Activated naive CD4-positive, alpha-beta T cell treated with anti-CD3 and anti-CD28 coated beads, Interleukin-2, amount 10 ng/mL, durations not matched to agents 7 days and 5 days (primary cell): ENCODE data around the gene ARHGAP4.

Experiments used
- CTCF ChIA-PET: fragments of 350-600 bp; sonication (Branson Sonifier 250); formaldehyde crosslinking; loops from one replicate; lab custom pipeline; 2021; ENCODE audit warnings: antibody characterized with exemption; lab: Charles Lee
- DNase-seq: peaks from one replicate; pipeline ENCODE4 v3.0.0-alpha.2; 2020
- H3K27ac Mint-ChIP-seq: one replicate; pipeline ENCODE4 v1.8.0; 2021; ENCODE audit warnings: mild to moderate bottlenecking, moderate library complexity, mixed read lengths
- H3K27me3 Mint-ChIP-seq: one replicate; pipeline ENCODE4 v1.8.0; 2021; ENCODE audit warnings: mild to moderate bottlenecking, mixed read lengths
- H3K36me3 Mint-ChIP-seq: one replicate; pipeline ENCODE4 v1.8.0; 2021; ENCODE audit warnings: mixed read lengths
- H3K4me1 Mint-ChIP-seq: one replicate; pipeline ENCODE4 v1.8.0; 2021; ENCODE audit warnings: mixed read lengths
- H3K4me3 Mint-ChIP-seq: one replicate; pipeline ENCODE4 v1.8.0; 2021; ENCODE audit warnings: mild to moderate bottlenecking, moderate library complexity, mixed read lengths
- H3K9me3 Mint-ChIP-seq: one replicate; pipeline ENCODE4 v1.8.0; 2021; ENCODE audit warnings: mixed read lengths

ARHGAP4 gene

DNA sequence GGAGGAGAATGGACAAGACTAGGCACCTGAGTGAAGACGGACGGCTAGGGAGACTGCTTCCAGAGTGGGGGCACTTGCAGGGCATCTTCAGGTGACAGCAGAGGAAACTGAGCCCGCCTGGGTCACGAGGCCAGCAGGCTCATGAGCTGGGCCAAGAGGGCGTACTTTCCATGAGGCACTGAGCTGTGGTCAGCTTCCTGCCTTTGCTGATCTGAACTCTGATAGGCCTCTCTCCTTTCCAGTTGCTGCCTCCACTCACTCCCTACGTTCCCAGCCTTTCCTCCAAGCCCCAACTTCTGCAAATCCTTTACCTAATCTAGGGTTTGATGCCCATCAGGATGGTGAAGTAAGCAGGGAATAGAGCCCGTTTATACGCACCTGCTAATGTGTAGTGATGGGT lies 38.7 kb downstream of the ARHGAP4 start:
- Mint-ChIP-seq H3K27me3 (peaks cover 89% of the 10 kb centered on the region), H3K9me3 (no peaks in the 10 kb centered on the region), H3K4me1 (peaks cover 8% of the 10 kb centered on the region), H3K36me3 (no peaks in the 10 kb centered on the region), H3K27ac (no peak overlapping the region), H3K4me3 (no peak overlapping the region)
- CTCF ChIA-PET = no interaction called here
- DNase-seq = no peak

DNA sequence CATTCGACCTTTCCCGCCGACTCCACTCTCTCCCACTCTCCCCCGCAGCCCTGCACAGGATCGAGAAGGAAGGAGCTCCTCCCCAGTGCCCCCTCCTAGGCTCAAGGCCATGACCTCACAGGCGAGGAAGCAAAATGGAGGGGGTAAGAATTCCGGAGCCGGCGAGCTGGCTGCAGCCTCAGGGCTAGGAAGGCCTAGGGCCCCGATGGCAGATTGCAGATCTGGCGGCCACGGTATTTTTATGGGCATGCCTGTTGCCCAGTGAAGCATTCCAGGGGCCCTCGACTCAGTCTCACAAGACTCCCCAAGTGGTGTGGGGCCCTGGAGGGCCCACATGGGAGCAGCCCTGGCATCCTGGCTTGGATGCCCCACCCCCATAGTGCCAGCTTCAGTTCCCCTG lies 39.1 kb downstream of the ARHGAP4 start:
- DNase-seq = no peak
- no peak overlapping the region for H3K4me3 Mint-ChIP-seq
- CTCF ChIA-PET = no interaction called here
- H3K27ac Mint-ChIP-seq = no peak overlapping the region
- H3K27me3 Mint-ChIP-seq = peaks cover 89% of the 10 kb centered on the region
- H3K36me3 Mint-ChIP-seq = no peaks in the 10 kb centered on the region
- no peaks in the 10 kb centered on the region for H3K9me3 Mint-ChIP-seq
- peaks cover 8% of the 10 kb centered on the region for H3K4me1 Mint-ChIP-seq

DNA sequence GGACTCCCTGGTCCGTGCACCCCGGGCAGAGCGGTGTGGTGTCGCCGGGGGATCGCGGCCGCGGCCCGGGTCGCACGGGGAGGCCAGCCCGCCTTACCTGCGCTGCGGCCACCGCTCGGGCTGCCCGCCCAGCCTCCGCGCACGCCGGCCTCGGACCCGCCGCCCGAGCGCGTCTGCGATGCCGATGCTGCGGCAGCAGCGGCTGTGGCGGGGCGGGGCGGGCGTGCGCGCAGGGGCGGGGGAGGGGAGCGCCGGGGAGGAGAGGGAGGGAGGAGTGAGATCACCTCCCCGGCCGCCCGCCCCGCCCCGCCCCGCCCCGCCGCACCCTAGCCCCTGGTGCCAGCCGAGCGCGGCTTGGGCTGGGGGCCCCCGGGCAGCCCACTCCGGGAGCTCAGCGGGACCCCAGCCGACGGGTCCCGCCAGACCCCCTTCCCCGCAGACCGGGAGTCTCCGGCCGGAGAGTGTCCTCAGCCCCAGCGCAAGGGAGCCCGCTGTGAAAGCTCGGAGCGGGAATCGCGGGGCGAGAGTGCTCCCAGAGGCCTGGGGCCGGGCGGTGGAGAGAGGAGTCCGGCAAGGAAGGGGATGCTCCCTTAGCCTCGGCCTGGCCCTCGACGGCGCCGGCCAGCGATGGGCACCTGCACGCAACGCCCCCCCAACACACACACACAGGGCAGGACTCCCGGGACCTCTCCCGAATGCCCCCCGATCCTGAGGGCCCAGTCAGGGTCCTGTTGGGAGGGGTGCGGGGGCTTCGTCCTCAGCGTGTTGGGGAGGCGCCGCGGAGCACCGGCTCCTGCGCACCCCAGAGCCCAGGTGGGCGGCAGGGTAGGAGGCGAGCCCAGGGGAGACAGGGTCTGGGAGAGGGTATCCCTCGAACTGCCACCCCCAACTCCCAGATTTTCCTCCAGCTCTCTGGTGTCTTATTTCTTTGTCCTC lies 39.8 kb downstream of the ARHGAP4 start, which contains the start of gene L1CAM:
Gene L1CAM (minus strand): TSS at position 206 of the 936 bp plus-strand sequence. CDS start 10,337 bp downstream, outside the sequence.
- H3K9me3 Mint-ChIP-seq = no peaks in the 10 kb centered on the region
- H3K36me3 Mint-ChIP-seq = no peaks in the 10 kb centered on the region
- peaks cover 8% of the 10 kb centered on the region for H3K4me1 Mint-ChIP-seq
- no peak for DNase-seq
- no peak within 1 kb of the TSS for H3K4me3 Mint-ChIP-seq
- no peak within 1 kb of the TSS for H3K27ac Mint-ChIP-seq
- H3K27me3 Mint-ChIP-seq = peaks cover 91% of the 10 kb centered on the region
- CTCF ChIA-PET = no interaction called here

DNA sequence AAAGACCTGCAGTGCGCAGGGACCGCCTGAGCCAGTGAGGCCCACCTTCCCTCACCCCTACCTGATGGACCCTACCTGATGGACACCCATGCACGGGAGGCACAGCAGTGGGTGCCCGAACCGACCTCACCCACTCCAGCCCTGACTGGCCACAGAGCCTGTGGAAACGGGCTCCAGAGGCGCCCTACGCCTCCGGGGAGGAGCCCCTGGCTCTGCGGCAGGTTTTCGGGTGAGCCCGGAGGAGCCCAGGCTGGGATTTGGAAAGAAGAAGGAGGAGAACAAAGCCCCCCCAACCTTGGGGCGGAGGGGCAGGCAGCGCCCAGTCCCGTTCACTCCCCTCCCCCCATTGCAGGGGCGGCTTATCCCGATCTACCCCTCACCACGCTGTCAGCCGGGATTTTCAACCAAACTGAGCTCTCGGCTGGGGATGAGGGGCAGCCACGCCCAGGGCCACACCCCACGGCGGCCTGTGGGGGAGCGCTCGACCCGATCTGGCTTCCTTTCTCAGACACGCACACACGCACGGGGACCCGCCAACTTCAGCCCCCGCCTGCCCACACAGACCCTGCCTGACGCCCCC lies 40.8 kb downstream of the ARHGAP4 start:
- no peak overlapping the region for H3K4me3 Mint-ChIP-seq
- no peaks in the 10 kb centered on the region for H3K9me3 Mint-ChIP-seq
- CTCF ChIA-PET = interaction anchor here (0.6 kb wide), 1 partner anchor 198 kb away, joined by 3 read pairs; the partner anchor contains the start of gene SLC6A8
- peaks cover 90% of the 10 kb centered on the region for H3K27me3 Mint-ChIP-seq
- DNase-seq = no peak
- no peak overlapping the region for H3K27ac Mint-ChIP-seq
- H3K4me1 Mint-ChIP-seq = peaks cover 8% of the 10 kb centered on the region
- H3K36me3 Mint-ChIP-seq = no peaks in the 10 kb centered on the region

DNA sequence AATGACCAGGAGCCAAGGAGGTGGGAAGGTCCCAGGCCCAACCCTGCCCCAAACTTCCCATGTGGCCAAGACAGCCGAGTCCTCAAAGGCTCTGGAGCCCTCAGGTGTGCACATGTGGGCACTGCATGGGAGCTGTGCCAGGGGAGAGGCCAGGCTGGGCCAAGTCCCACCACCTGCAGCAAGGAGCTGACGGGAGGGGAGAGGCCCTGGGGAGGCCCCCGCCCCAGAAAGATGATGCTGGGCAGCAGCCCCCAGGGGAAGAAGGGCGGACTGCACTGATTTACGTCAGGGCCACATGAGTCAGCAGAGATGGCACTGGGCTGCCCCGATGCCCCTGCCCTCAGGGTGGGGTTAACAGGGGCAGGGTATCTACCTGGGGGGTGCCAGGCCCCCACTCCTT lies 41.5 kb downstream of the ARHGAP4 start:
- Mint-ChIP-seq H3K4me1 (peaks cover 8% of the 10 kb centered on the region), H3K27me3 (peaks cover 90% of the 10 kb centered on the region)
- DNase-seq = no peak

DNA sequence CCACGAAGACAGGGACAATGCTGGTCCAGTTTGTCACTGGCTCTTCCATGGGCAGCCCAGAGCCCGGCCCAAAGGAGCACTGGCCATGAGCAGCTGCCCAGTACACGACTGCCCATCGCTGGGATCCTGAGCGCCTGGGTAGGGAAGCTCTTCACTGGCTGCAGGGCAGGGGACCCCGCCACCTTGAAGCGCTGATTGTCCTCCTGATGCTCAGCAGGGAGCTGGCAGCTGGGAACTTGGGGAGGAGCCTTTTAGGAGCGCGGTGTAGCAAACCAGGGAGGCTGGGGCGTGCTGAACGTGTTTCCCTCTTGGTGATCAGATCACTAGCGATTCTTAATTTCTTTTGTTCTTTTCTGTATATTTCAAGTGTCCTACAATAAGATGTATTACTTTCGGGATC lies 41.9 kb downstream of the ARHGAP4 start:
- Mint-ChIP-seq H3K27me3 (peaks cover 90% of the 10 kb centered on the region), H3K9me3 (no peaks in the 10 kb centered on the region), H3K4me1 (peaks cover 11% of the 10 kb centered on the region), H3K27ac (no peak overlapping the region), H3K4me3 (no peak overlapping the region), H3K36me3 (no peaks in the 10 kb centered on the region)
- CTCF ChIA-PET = no interaction called here
- no peak for DNase-seq

More for the DNA sequence above, 41.5 kb downstream of the ARHGAP4 start:
- H3K4me3 Mint-ChIP-seq = no peak overlapping the region
- H3K27ac Mint-ChIP-seq = no peak overlapping the region
- no peaks in the 10 kb centered on the region for H3K9me3 Mint-ChIP-seq
- H3K36me3 Mint-ChIP-seq = no peaks in the 10 kb centered on the region
- CTCF ChIA-PET = interaction anchor here (0.6 kb wide), 1 partner anchor 197 kb away, joined by 3 read pairs; the partner anchor contains the start of gene SLC6A8

DNA sequence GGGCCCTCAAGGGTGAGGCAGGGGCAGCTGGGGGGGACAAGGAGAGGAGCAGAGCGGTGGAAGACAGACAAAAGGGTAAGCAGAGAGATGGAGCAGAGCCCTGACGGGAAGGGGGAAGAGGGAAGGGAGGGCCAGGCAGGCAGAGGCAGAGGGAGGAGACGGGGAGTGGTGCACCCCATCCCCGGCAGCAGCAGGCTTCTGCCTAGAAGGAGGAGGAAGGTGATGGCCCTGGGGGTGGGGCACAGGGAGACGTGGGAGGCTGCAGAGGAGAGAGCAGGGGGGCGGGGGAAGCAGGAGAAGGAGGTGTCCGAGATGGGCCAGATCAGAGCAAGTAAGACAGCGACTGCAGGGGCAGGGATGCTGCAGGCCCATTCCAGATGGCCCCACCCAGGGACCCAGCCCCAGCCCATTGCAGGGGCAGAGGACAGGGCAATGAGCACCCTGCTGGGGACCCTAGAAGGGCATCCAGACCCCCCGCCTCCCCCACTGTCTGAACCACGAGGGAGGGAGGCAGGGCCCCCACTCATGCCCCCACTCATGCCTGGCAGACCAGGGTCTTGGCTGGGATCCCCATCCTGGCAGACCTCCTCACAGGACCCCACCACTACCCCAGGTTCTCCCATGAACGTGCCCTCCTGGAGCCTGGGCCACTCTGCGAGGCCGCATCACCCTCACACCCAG lies 42.8 kb downstream of the ARHGAP4 start:
- Mint-ChIP-seq H3K4me3 (no peak overlapping the region), H3K27me3 (peaks cover 90% of the 10 kb centered on the region), H3K9me3 (no peaks in the 10 kb centered on the region), H3K27ac (no peak overlapping the region), H3K4me1 (peaks cover 18% of the 10 kb centered on the region), H3K36me3 (no peaks in the 10 kb centered on the region)
- CTCF ChIA-PET = no interaction called here
- no peak for DNase-seq

DNA sequence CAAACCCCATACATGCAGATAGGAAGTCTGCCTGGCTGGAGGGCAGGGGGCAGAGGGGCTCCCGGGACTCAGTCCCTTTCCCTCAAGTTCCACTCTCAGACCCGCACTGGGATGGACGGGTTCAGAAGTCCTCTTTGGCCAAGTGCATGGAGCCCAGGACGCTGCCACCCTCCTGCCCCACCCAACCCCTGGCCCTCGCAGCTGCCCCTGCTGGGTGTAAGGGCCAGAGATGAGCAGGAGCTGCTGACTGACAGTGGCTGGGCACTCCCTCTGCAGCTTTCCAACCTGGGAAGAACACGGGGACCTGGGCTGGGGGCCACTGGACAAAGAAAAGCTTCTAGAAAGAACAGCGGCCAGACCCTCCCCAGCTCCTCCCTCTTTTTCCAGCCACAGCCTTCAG lies 43.5 kb downstream of the ARHGAP4 start:
- H3K36me3 Mint-ChIP-seq = no peaks in the 10 kb centered on the region
- CTCF ChIA-PET = no interaction called here
- H3K4me1 Mint-ChIP-seq = peaks cover 25% of the 10 kb centered on the region
- no peak overlapping the region for H3K4me3 Mint-ChIP-seq
- H3K9me3 Mint-ChIP-seq = no peaks in the 10 kb centered on the region
- H3K27ac Mint-ChIP-seq = no peak overlapping the region
- peaks cover 90% of the 10 kb centered on the region for H3K27me3 Mint-ChIP-seq
- no peak for DNase-seq

DNA sequence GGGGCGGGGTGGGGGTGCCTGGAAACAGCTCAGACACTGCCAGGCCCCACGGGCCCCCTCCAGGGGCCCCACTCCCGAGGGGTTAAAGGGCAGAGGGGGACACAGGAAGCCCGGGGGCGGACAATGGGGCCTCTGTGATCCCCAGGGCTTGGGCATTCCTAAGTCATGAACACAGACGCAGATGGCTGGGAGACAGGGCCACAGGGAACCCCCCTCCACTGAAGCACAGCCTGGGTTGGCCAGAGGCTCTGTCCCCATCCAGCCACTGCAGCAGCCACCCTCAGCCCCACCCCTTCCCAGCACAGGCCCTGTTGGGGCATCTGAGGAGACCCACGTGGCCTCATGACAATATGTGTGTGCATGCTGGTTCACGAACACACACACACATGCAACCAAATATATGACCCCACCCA lies 44.0 kb downstream of the ARHGAP4 start:
- DNase-seq = no peak
- peaks cover 28% of the 10 kb centered on the region for H3K4me1 Mint-ChIP-seq
- H3K27ac Mint-ChIP-seq = no peak overlapping the region
- peaks cover 89% of the 10 kb centered on the region for H3K27me3 Mint-ChIP-seq
- H3K9me3 Mint-ChIP-seq = no peaks in the 10 kb centered on the region
- CTCF ChIA-PET = no interaction called here
- no peak overlapping the region for H3K4me3 Mint-ChIP-seq
- H3K36me3 Mint-ChIP-seq = no peaks in the 10 kb centered on the region

DNA sequence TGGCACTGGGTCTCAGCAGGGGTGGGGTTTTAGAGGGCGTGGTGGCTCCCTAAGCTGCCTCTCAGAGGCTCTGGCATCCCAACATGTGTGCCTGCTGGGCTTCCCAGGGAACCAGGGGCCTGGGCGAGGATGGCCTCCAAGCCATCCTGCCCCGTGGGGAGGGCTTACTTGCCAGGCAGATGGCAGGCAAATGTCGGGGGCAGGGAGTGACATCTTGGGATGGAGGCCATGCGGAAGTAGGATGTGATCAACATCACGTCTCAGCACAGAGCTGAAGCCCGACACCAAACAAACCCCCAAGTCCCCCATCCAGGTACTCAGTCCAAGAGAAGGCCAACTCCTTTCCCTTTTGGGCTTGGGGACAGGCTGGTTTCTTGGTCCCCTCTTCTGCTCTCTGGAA lies 44.8 kb downstream of the ARHGAP4 start:
- Mint-ChIP-seq H3K27me3 (peaks cover 81% of the 10 kb centered on the region), H3K36me3 (no peaks in the 10 kb centered on the region), H3K27ac (no peak overlapping the region), H3K4me1 (peaks cover 28% of the 10 kb centered on the region), H3K4me3 (no peak overlapping the region), H3K9me3 (no peaks in the 10 kb centered on the region)
- CTCF ChIA-PET = no interaction called here
- no peak for DNase-seq

DNA sequence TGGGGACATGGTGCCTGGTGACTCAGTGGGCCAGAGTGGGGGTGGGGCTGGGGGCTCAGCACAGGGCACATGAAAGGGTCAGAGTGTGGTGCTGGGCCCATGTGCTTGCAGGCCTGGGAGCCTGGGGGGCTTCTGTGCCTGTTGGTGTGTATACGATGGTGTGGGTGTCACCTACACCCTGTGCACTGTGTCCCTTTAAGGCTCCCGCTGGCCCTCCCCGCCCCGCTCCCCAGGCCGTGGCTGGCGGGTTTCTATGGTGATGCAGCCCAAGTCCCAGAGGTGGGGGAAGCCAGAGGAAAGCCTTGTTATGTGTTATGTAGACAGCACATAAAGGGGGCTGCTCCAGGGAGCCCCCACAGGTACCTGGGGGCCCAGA lies 45.6 kb downstream of the ARHGAP4 start:
- peaks cover 79% of the 10 kb centered on the region for H3K27me3 Mint-ChIP-seq
- no peaks in the 10 kb centered on the region for H3K9me3 Mint-ChIP-seq
- peaks cover 27% of the 10 kb centered on the region for H3K4me1 Mint-ChIP-seq
- no peak for DNase-seq
- no peak overlapping the region for H3K27ac Mint-ChIP-seq
- no peaks in the 10 kb centered on the region for H3K36me3 Mint-ChIP-seq
- CTCF ChIA-PET = no interaction called here
- no peak overlapping the region for H3K4me3 Mint-ChIP-seq

DNA sequence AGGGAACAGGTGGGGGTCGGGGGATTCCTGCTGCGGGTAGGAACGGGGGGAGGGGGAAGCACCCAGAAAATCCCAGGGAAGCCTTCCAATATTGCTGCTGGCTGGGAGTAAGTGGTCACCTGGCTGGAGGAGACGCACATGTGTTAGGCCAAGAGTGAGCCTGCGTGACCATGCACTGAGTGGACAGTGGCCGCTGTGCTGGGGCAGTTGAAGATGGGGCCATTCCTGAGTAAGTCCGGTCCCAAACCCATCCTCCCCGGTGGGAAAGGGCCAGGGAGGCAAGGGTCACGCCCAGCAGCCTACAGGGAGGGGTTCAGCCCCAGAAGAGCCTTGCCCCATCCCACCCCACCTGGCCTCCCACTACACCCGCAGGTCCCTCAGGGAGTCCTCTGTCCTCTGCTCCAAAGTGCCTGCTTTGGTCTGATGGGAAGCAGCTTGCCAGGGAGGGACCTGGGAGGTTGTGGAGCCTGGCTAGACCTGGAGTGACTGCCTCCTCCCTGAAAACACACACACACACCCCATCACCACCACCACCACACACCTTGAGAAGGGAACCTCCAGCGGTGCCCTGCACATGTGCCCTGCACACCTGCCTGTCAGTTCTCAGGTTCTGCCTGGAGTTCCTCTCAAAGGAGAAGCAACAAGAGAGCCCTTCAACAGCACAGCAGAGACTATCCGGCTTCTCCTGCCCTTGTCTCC lies 46.2 kb downstream of the ARHGAP4 start:
- Mint-ChIP-seq H3K36me3 (no peaks in the 10 kb centered on the region), H3K27ac (no peak overlapping the region), H3K9me3 (no peaks in the 10 kb centered on the region), H3K4me3 (no peak overlapping the region), H3K27me3 (peaks cover 79% of the 10 kb centered on the region), H3K4me1 (peaks cover 23% of the 10 kb centered on the region)
- no peak for DNase-seq
- CTCF ChIA-PET = no interaction called here

DNA sequence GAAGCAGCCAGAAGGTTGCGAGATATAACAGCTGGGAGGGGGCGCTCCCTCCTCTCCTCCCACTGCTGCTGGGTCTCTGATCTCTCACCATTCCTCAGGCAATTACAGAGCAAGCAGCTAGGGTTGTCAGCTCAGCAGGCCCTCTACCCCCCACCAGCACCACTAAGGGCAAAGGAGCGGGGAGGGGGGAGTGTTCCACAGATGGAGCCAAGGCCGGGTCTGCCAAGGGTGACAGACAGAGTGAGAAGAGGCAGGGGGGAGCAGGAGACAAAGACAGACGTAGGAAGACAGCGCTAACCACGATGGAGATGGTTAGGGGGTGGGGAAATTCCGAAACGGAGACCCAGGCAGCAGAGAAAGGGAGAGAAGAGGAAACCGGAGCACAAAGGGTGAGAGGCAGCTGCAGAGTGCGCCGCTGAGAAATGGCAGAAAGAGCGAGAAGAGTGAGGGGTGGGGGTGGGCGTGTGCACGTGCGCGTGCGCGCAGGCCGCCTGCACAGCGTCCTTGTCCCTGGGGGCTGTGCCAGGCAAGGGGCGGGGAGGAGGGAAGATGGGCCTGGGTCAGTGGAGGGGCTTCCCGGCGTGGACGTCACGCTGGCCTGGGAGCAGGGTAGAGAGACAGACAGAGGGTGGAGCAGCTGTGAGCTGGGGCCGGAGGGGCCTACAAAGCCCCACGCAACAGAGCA lies 47.0 kb downstream of the ARHGAP4 start:
- Mint-ChIP-seq H3K27ac (no peak overlapping the region), H3K4me1 (peaks cover 20% of the 10 kb centered on the region), H3K36me3 (no peaks in the 10 kb centered on the region), H3K27me3 (peaks cover 78% of the 10 kb centered on the region), H3K4me3 (no peak overlapping the region), H3K9me3 (no peaks in the 10 kb centered on the region)
- CTCF ChIA-PET = interaction anchor here (1.0 to 1.2 kb wide), 2 partner anchors 43 to 87 kb away, joined by 3 read pairs; no protein-coding TSS in a partner anchor
- no peak for DNase-seq
